CD14-positive monocyte (primary cell): ENCODE data around the gene KCTD13. TPM values are rescaled to one million over a fixed set of nuclear protein-coding genes. Genes with fewer than 3 reads are reported as not detected.

Source experiments
- DNase-seq, 3 donors: peaks; one replicate each; pipeline ENCODE4 v3.0.0-alpha.2; 2011 to 2022
- H2AFZ ChIP-seq: 2 replicates; pipeline ENCODE4 v1.6.0; 2012; ENCODE audit warnings: mild to moderate bottlenecking, low read depth, low read length, inconsistent platforms; ENCODE audit not compliant: insufficient read depth, poor library complexity, severe bottlenecking
- H3K27ac ChIP-seq, 2 donors: 1 replicate in 1 of 2; 2 replicates in 1 of 2; pipeline ENCODE4 v1.5.1; 2012 to 2013; ENCODE audit warnings: low read length in 2 of 2, control low read depth in 1 of 2, inconsistent platforms in 1 of 2, low read depth in 1 of 2, mild to moderate bottlenecking in 1 of 2
- H3K27me3 ChIP-seq, 2 donors: one replicate each; pipeline versions ENCODE4 v1.6.0 to v1.6.1; 2011 to 2013; ENCODE audit warnings: low read length in 2 of 2; ENCODE audit not compliant: control insufficient read depth in 2 of 2, insufficient read depth in 2 of 2
- H3K36me3 ChIP-seq, 2 donors: replicated peaks in 1 of 2; 1 replicate in 1 of 2; 2 replicates in 1 of 2; pipeline versions ENCODE4 v1.5.1 to v1.6.1; 2012 to 2013; ENCODE audit warnings: low read length in 2 of 2, control low read depth in 1 of 2, inconsistent platforms in 1 of 2, mild to moderate bottlenecking in 1 of 2; ENCODE audit not compliant: insufficient read depth in 2 of 2, control insufficient read depth in 1 of 2
- H3K4me1 ChIP-seq, 2 donors: 1 replicate in 1 of 2; 2 replicates in 1 of 2; pipeline versions ENCODE4 v1.5.1 to v1.6.1; 2012 to 2013; ENCODE audit warnings: low read length in 2 of 2, control low read depth in 1 of 2, inconsistent platforms in 1 of 2, mild to moderate bottlenecking in 1 of 2, moderate library complexity in 1 of 2; ENCODE audit not compliant: insufficient read depth in 2 of 2, control insufficient read depth in 1 of 2
- H3K4me2 ChIP-seq: replicated peaks from 2 replicates; pipeline ENCODE3; 2012; ENCODE audit warnings: low read length, moderate library complexity, mild to moderate bottlenecking; ENCODE audit not compliant: poor library complexity, severe bottlenecking; ENCODE audit errors: extremely low read depth
- H3K4me3 ChIP-seq, 3 experiments: fragments of 200-600 bp in 1 of 3; sonication (generic) in 1 of 3; replicated peaks in 1 of 3; 1 replicate in 2 of 3; 2 replicates in 1 of 3; pipeline ENCODE4 v1.5.1; 2011 to 2013; ENCODE audit warnings: low read length in 3 of 3, mild to moderate bottlenecking in 3 of 3, control low read depth in 2 of 3, low read depth in 2 of 3, inconsistent platforms in 1 of 3, moderate library complexity in 1 of 3
- H3K79me2 ChIP-seq: 2 replicates; pipeline ENCODE4 v1.6.0; 2012; ENCODE audit warnings: mild to moderate bottlenecking, control low read depth, inconsistent platforms, low read length, moderate library complexity; ENCODE audit not compliant: insufficient read depth
- H3K9ac ChIP-seq: 2 replicates; pipeline ENCODE4 v1.6.0; 2017; ENCODE audit warnings: low read length, mild to moderate bottlenecking; ENCODE audit not compliant: insufficient read depth, poor library complexity, severe bottlenecking
- H3K9me3 ChIP-seq, 2 donors: replicated peaks in 1 of 2; 1 replicate in 1 of 2; 2 replicates in 1 of 2; pipeline versions ENCODE4 v1.5.1 to v1.6.1; 2012 to 2013; ENCODE audit warnings: low read length in 2 of 2, control low read depth in 1 of 2; ENCODE audit not compliant: control insufficient read depth in 1 of 2, insufficient read depth in 1 of 2
- H4K20me1 ChIP-seq: 2 replicates; pipeline ENCODE4 v1.6.0; 2012; ENCODE audit warnings: mild to moderate bottlenecking, low read length, control low read depth, moderate library complexity; ENCODE audit not compliant: insufficient read depth
- H3K27ac Mint-ChIP-seq, 7 donors: one replicate each; pipeline ENCODE4 v1.8.0; 2020; ENCODE audit warnings: mild to moderate bottlenecking in 7 of 7, mixed read lengths in 7 of 7, moderate library complexity in 6 of 7, inconsistent platforms in 2 of 7
- H3K27me3 Mint-ChIP-seq, 3 donors: one replicate each; pipeline ENCODE4 v1.8.0; 2021 to 2022; ENCODE audit warnings: low read depth in 3 of 3, mild to moderate bottlenecking in 3 of 3, mixed read lengths in 3 of 3, moderate library complexity in 3 of 3, inconsistent platforms in 1 of 3
- H3K36me3 Mint-ChIP-seq, 2 donors: one replicate each; pipeline ENCODE4 v1.8.0; 2020; ENCODE audit warnings: mixed read lengths in 2 of 2, inconsistent platforms in 1 of 2, mild to moderate bottlenecking in 1 of 2
- H3K4me1 Mint-ChIP-seq: one replicate; pipeline ENCODE4 v1.8.0; 2020; ENCODE audit warnings: mild to moderate bottlenecking, mixed read lengths
- H3K4me3 Mint-ChIP-seq, 2 donors: one replicate each; pipeline ENCODE4 v1.8.0; 2020; ENCODE audit warnings: mild to moderate bottlenecking in 2 of 2, mixed read lengths in 2 of 2, moderate library complexity in 1 of 2
- H3K9me3 Mint-ChIP-seq, 7 donors: one replicate each; pipeline ENCODE4 v1.8.0; 2020 to 2022; ENCODE audit warnings: mixed read lengths in 7 of 7, mild to moderate bottlenecking in 6 of 7, moderate library complexity in 6 of 7, inconsistent platforms in 2 of 7
- WGBS: methylation state at CpG from one replicate; pipeline ENCODE4 v1.1.5; 2013; ENCODE audit warnings: missing lambda C conversion rate; ENCODE audit not compliant: insufficient coverage; 5-methylcytosine and 5-hydroxymethylcytosine counted together
- intact Hi-C, 2 donors: fragments of 100-400 bp; cut with micrococcal nuclease; formaldehyde crosslinking; loops; one replicate each; pipeline versions ENCODE4 v1.15.0 to v1.15.1; 2023
- polyA plus RNA-seq, 3 donors: library from polyadenylated mRNA; depleted of rRNA in 1 of 3; unstranded in 2 of 3; stranded (reverse) in 1 of 3; fragments of 300-500 nt in 2 of 3; fragments of >200 nt in 1 of 3; fragmentation: Illumina TruSeq in 2 of 3; gene quantifications; 1 replicate in 2 of 3; 2 replicates in 1 of 3; pipeline ENCODE4 v1.2.3, GENCODE V29; 2012 to 2021
- TF ChIP-seq, protein P1 (sequence below): fragments of 200-600 bp; IDR thresholded peaks from one replicate; pipeline ENCODE4 v1.8.0; 2022; ENCODE audit warnings: antibody characterized with exemption, mild to moderate bottlenecking

KCTD13 gene
- polyA plus RNA-seq, 3 donors: 4.0 to 36.6 (median 4.7) TPM

DNA sequence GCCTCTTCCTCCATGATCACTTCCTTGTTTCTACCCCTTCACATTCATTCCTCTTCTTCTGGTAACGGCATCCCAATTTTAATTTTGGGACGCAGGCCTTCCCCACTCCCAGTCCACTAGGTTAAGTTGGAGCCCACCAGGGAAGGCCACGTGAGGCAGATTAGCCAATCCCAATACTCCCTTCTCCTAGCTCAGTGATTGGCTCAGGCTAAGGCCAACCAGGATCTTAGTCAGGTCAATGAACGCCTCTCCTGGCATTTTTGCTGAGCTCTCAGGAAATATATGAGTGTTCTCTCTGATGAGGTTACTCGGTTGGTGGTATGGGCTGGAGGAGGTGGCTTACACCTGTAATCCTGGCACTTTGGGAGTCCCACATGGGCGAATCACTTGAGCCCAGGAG, 42.0 kb downstream of the KCTD13 start:
- H3K4me1 Mint-ChIP-seq: no peaks in the 10 kb centered on the region
- H3K27me3 Mint-ChIP-seq: peaks cover 6 to 10% (median 7%) of the 10 kb centered on the region in 3 donors
- no peak overlapping the region for H3K4me3 Mint-ChIP-seq
- H3K9me3 ChIP-seq: no peaks in the 10 kb centered on the region
- TF ChIP-seq, protein P1, sequence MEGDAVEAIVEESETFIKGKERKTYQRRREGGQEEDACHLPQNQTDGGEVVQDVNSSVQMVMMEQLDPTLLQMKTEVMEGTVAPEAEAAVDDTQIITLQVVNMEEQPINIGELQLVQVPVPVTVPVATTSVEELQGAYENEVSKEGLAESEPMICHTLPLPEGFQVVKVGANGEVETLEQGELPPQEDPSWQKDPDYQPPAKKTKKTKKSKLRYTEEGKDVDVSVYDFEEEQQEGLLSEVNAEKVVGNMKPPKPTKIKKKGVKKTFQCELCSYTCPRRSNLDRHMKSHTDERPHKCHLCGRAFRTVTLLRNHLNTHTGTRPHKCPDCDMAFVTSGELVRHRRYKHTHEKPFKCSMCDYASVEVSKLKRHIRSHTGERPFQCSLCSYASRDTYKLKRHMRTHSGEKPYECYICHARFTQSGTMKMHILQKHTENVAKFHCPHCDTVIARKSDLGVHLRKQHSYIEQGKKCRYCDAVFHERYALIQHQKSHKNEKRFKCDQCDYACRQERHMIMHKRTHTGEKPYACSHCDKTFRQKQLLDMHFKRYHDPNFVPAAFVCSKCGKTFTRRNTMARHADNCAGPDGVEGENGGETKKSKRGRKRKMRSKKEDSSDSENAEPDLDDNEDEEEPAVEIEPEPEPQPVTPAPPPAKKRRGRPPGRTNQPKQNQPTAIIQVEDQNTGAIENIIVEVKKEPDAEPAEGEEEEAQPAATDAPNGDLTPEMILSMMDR: no peak
- no peaks in the 10 kb centered on the region for H4K20me1 ChIP-seq
- H3K9ac ChIP-seq: no peak overlapping the region
- peak overlapping the region in 1 of 7 donors; percentile 74 for H3K27ac Mint-ChIP-seq
- no peaks in the 10 kb centered on the region for H3K27me3 ChIP-seq
- no peaks in the 10 kb centered on the region for H3K36me3 ChIP-seq
- no peak overlapping the region for H3K4me2 ChIP-seq
- no peak overlapping the region for H2AFZ ChIP-seq
- H3K4me1 ChIP-seq: no peaks in the 10 kb centered on the region
- no peak overlapping the region for H3K4me3 ChIP-seq
- no peaks in the 10 kb centered on the region for H3K79me2 ChIP-seq
- peaks cover 0 to 3% (median 0%) of the 10 kb centered on the region in 7 donors for H3K9me3 Mint-ChIP-seq
- DNase-seq: no peak
- H3K36me3 Mint-ChIP-seq: no peaks in the 10 kb centered on the region
- intact Hi-C loops: no loop called here
- WGBS: 100% methylated on average over 3 of the region's 6 CpGs
- H3K27ac ChIP-seq: no peak overlapping the region

DNA sequence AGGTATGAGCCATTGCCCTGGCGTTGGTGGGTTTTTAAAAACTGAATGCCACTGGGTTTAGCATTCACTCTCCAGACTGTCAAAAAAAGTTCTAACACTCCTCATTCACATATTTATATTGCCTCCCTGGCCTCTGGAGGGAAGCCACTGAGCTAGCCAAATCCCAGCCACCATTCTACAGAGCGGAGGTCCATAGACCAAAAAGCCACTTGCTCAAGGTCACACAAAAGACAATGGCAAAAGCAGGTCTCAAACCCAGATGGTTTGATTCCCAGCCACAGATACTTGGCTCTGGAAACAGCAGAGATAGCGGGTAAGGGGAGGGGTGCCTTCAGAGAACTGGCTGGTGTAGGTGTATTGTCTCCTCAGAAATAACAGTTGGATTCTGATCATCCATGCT, 45.0 kb downstream of the KCTD13 start:
- H3K4me3 ChIP-seq: no peak overlapping the region
- H3K27me3 ChIP-seq: peaks cover 5 to 22% of the 10 kb centered on the region in 2 donors
- Mint-ChIP-seq H3K27me3 (peaks cover 26 to 31% (median 30%) of the 10 kb centered on the region in 3 donors), H3K36me3 (peaks cover 0 to 5% of the 10 kb centered on the region in 2 donors), H3K27ac (no peak overlapping the region), H3K9me3 (peaks cover 5 to 17% (median 11%) of the 10 kb centered on the region in 7 donors), H3K4me3 (no peak overlapping the region), H3K4me1 (peaks cover 14% of the 10 kb centered on the region)
- peaks cover 8% of the 10 kb centered on the region in 2 donors for H3K9me3 ChIP-seq
- no peak overlapping the region for H3K27ac ChIP-seq
- no peak overlapping the region for H3K4me2 ChIP-seq
- H3K36me3 ChIP-seq: no peaks in the 10 kb centered on the region
- H3K9ac ChIP-seq: no peak overlapping the region
- no peak for DNase-seq
- H2AFZ ChIP-seq: no peak overlapping the region
- no peaks in the 10 kb centered on the region for H4K20me1 ChIP-seq
- intact Hi-C loops: no loop called here
- no peaks in the 10 kb centered on the region for H3K79me2 ChIP-seq
- TF ChIP-seq, protein P1: no peak
- 100% methylated on average over 2 of the region's 3 CpGs for WGBS
- peaks cover 14 to 18% of the 10 kb centered on the region in 2 donors for H3K4me1 ChIP-seq
